PFSK-1 (cell line): Measurements from ENCODE around the gene PTPRN2.

Source experiments
- FOXP2 ChIP-seq: optimal IDR thresholded peaks from 2 replicates; pipeline ENCODE3; 2011; ENCODE audit warnings: borderline replicate concordance, control low read depth, inconsistent platforms; ENCODE audit not compliant: insufficient read depth; ENCODE audit errors: extremely low read length, extremely low read depth
- POLR2AphosphoS5 ChIP-seq: IDR thresholded peaks from 2 replicates; pipeline ENCODE4 v1.6.1; 2012; ENCODE audit warnings: low read depth, mild to moderate bottlenecking, control low read depth, low read length, moderate library complexity
- REST ChIP-seq, 2 experiments: IDR thresholded peaks; 2 replicates each; pipeline versions ENCODE4 v1.6.1 to v1.8.0; 2011 to 2012; ENCODE audit warnings: low read depth in 2 of 2, low read length in 2 of 2, control low read depth in 1 of 2, inconsistent platforms in 1 of 2, mild to moderate bottlenecking in 1 of 2, moderate library complexity in 1 of 2; ENCODE audit not compliant: insufficient read depth in 1 of 2
- SIN3A ChIP-seq: IDR thresholded peaks from 2 replicates; pipeline ENCODE4 v1.6.1; 2012; ENCODE audit warnings: mild to moderate bottlenecking, low read length, moderate library complexity, borderline replicate concordance; ENCODE audit not compliant: insufficient read depth
- TAF1 ChIP-seq: IDR thresholded peaks from 2 replicates; pipeline ENCODE4 v1.6.1; 2012; ENCODE audit warnings: low read length, control low read depth, borderline replicate concordance; ENCODE audit not compliant: insufficient read depth

The PTPRN2 gene

GRCh38 chr7:158246272-158246959, 341.2 kb downstream of the PTPRN2 start:
- no peak for TF ChIP-seq REST (IDR thresholded peaks at IDR 0.05; ENCODE audit: insufficient read depth in 1 of 2, low read depth in 2 of 2, low read length in 2 of 2)

DNA sequence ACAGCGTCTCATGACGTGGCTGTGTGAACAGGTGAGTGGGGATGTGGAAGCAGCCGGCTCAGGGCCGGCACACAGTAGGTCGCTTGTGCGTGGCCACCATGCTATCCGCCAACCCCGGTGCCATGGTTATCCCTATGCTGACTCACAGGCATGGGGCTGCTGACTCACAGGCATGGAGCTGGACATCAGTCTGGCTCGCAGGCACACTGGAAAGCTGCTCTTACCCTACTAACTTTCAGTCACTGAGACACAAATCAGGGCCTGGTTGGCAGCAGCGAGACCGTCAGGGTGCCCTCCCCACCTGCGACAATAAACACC, 341.9 kb downstream of the PTPRN2 start:
- no peak for TF ChIP-seq REST (IDR thresholded peaks at IDR 0.05; ENCODE audit: insufficient read depth in 1 of 2, low read depth in 2 of 2, low read length in 2 of 2)
- no peak for TF ChIP-seq POLR2AphosphoS5

DNA sequence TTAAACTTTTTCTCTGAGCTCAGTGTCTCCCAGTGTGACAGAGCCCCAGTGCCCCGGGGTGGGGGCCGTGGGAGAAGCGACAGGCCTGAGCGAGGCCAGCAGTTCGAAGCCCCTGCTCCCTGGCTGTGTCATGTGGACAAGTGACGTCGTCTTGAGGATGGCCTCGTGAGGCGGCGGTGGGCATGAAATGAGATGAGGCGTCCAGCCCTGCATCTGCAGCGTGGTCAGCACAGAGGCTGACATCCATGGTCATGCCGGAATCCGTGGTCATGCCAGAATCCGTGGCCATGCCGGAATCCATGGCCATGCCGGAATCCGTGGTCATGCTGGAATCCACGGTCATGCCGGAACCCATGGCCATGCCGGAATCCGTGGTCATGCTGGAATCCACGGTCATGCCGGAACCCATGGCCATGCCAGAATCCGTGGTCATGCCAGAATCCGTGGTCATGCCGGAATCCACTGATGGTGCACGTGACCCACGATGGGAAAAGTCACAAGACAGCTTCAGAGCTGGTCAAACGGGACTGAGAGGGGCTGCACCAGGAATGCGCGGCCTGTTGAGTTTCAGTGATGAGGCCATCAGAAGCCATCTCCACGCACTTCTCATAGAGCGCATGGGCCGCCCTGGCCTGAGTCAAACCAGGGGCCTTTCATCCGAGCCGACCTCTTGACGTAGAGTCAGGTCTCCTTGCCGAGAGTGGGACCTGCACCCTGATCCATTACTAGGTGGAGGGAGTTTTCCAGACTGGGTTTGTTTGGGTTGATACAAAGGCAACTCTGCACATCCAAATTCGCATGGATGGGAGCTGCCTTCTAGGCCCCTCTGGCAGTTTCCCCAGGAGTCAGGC, 342.5 kb downstream of the PTPRN2 start:
- TF ChIP-seq TAF1 (no peak), POLR2AphosphoS5 (no peak), FOXP2 (no peak), REST (IDR thresholded peaks at IDR 0.05; ENCODE audit: insufficient read depth in 1 of 2, low read depth in 2 of 2, low read length in 2 of 2) (no peak), SIN3A (no peak)

DNA sequence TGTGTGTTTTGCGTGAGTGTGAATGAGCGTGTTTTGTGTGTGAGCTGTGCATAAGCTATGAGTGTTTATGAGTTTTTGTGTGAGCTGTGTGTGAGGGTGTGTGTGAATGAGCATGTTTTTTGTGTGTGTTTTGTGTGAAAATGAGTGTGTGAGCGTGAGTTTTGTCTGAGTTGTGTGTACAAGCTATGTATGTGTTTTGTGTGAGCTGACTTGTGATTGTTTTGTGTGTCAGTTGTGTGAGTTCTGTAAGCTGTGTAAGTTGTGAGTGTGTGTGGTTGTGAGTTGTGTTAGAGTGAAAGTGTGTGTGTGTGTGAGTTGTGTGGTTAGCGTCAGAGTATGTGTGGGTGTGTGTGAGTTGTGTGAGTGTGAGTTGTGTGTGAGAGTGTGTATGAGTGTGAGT, 343.2 kb downstream of the PTPRN2 start:
- no peak for TF ChIP-seq FOXP2
- no peak for TF ChIP-seq SIN3A
- TF ChIP-seq TAF1, result no peak
- TF ChIP-seq REST (IDR thresholded peaks at IDR 0.05; ENCODE audit: insufficient read depth in 1 of 2, low read depth in 2 of 2, low read length in 2 of 2), result no peak
- no peak for TF ChIP-seq POLR2AphosphoS5

DNA sequence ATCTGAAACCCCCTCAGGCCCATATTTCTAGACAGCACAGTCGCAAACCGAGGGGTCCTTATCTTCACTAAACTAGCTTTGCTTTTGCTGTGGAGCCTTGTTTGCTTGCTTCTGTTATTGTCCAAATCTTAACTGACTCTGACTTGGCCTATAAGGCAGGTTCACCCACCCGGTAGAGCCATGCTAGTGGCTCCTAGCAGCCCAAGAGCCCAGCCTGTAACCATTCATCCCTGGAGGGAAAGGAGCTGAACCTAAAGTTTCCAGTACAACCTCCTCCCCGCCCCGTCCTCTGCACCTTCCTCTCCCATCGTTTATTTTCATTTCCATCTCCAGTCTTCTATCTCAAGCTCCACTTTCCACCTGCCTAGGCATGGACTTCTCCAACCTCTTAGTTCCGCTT, 345.7 kb downstream of the PTPRN2 start:
- TF ChIP-seq TAF1, result no peak

DNA sequence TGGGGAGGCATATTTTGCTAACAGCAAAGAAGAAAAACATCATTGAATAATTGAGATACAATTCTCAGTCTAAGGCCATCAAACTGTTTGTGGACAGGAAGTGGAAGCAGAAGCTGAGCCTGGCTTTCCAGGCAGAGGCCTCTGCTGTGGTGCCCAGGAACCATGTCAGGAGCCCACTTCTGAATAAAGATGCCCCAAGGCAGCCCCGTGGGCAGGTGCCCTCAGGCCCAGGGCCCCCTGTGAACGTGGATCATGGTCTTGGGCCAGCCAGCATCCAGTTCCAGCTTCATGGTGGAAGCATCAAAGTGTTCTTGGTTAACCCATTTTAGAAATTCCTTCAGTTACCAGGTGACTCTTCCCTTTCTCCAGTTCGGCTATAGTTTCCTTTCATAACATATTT, 346.8 kb downstream of the PTPRN2 start:
- TF ChIP-seq SIN3A, result no peak
- no peak for TF ChIP-seq POLR2AphosphoS5
- TF ChIP-seq FOXP2, result no peak
- no peak for TF ChIP-seq TAF1
- TF ChIP-seq REST (IDR thresholded peaks at IDR 0.05; ENCODE audit: insufficient read depth in 1 of 2, low read depth in 2 of 2, low read length in 2 of 2), result no peak
